Kidney epithelial cell (primary cell): ENCODE data around the gene DHX30. TPM values are rescaled to one million over a fixed set of nuclear protein-coding genes. Genes with fewer than 3 reads are reported as not detected.

Experiments used
- DNase-seq: peaks from one replicate; pipeline ENCODE4 v3.0.0-alpha.2; 2010; ENCODE audit warnings: low read depth
- H3K27me3 ChIP-seq: 2 replicates; pipeline ENCODE4 v1.6.0; 2011; ENCODE audit warnings: low read length; ENCODE audit not compliant: control insufficient read depth, insufficient read depth
- H3K36me3 ChIP-seq: 2 replicates; pipeline ENCODE4 v1.5.1; 2011; ENCODE audit warnings: low read length; ENCODE audit not compliant: control insufficient read depth, insufficient read depth
- H3K4me3 ChIP-seq: 2 replicates; pipeline ENCODE4 v1.5.1; 2011; ENCODE audit warnings: low read depth, mild to moderate bottlenecking, control low read depth, low read length
- CTCF ChIP-seq: IDR thresholded peaks from 2 replicates; pipeline ENCODE4 v1.5.1; 2011; ENCODE audit warnings: mild to moderate bottlenecking, moderate library complexity, low read length, control low read depth, inconsistent platforms; ENCODE audit not compliant: insufficient read depth, poor library complexity, severe bottlenecking
- total RNA-seq: library from RNA; depleted of rRNA; stranded (reverse); fragments of >200 nt; gene quantifications from 2 replicates; pipeline ENCODE4 v1.2.3, GENCODE V29; 2015

Gene DHX30
- total RNA-seq, 1 donor from 2014 or later = 79.4 TPM

GRCh38 chr3:47846186-47846879, 43.4 kb downstream of the DHX30 start:
- no peak for TF ChIP-seq CTCF
- peaks cover 14% of the 10 kb centered on the region for H3K36me3 ChIP-seq
- no peak for DNase-seq
- H3K27me3 ChIP-seq = no peaks in the 10 kb centered on the region
- H3K4me3 ChIP-seq = no peak overlapping the region

- DNase-seq = no peak
- Histone ChIP-seq H3K4me3 (no peak overlapping the region), H3K36me3 (peaks cover 11% of the 10 kb centered on the region), H3K27me3 (no peaks in the 10 kb centered on the region)
- TF ChIP-seq CTCF = no peak
These were observed 43.9 kb downstream of the DHX30 start for GRCh38 chr3:47846880-47847248.

- no peak for TF ChIP-seq CTCF
These were observed 44.3 kb downstream of the DHX30 start for GRCh38 chr3:47847260-47847659.

GRCh38 chr3:47847801-47848518, 45.0 kb downstream of the DHX30 start:
- no peak for DNase-seq
- no peak for TF ChIP-seq CTCF
- peaks cover 9% of the 10 kb centered on the region for H3K36me3 ChIP-seq

More at GRCh38 chr3:47847260-47847659, 44.3 kb downstream of the DHX30 start:
- Histone ChIP-seq H3K27me3 (no peaks in the 10 kb centered on the region), H3K4me3 (no peak overlapping the region), H3K36me3 (peaks cover 11% of the 10 kb centered on the region)
- DNase-seq = no peak

GRCh38 chr3:47848599-47849117, 45.7 kb downstream of the DHX30 start:
- H3K4me3 ChIP-seq = no peak overlapping the region
- H3K27me3 ChIP-seq = no peaks in the 10 kb centered on the region
- no peak for TF ChIP-seq CTCF
- no peak for DNase-seq
- H3K36me3 ChIP-seq = peaks cover 9% of the 10 kb centered on the region

More at GRCh38 chr3:47847801-47848518, 45.0 kb downstream of the DHX30 start:
- Histone ChIP-seq H3K27me3 (no peaks in the 10 kb centered on the region), H3K4me3 (no peak overlapping the region)
